A204.1 (cell line): Measurements from ENCODE around the gene PLS3.

Experiments
- FAIRE-seq: peaks from 2 replicates; lab custom pipeline; 2012; peaks lifted over from hg19 to GRCh38; lab: Jason Lieb, UNC

The PLS3 gene

GRCh38 chrX:115693476-115693875 is 132.5 kb downstream of the PLS3 start:
- FAIRE-seq = no peak

- no peak for FAIRE-seq
Measured at GRCh38 chrX:115694028-115694427, 133.1 kb downstream of the PLS3 start.

- FAIRE-seq = no peak
Measured at GRCh38 chrX:115696039-115696438, 135.1 kb downstream of the PLS3 start.

- no peak for FAIRE-seq
Measured at GRCh38 chrX:115696939-115697338, 136.0 kb downstream of the PLS3 start.

- no peak for FAIRE-seq
Measured at GRCh38 chrX:115697806-115698205, 136.8 kb downstream of the PLS3 start.
